NCI-H526 (cell line): Measurements from ENCODE around the gene PSMD8.
A peak's percentile ranks its signal among the peaks of the same experiment; 100 is the strongest.
"Not testable (repeated sequence)": the region's sequence is repeated elsewhere in the genome, so short reads cannot be mapped to it uniquely, and the experiment has no call there.

ENCODE experiments used
- DNase-seq, 2 experiments: peaks; one replicate each; lab custom pipeline; 2025; lab: John Stamatoyannopoulos, UW

The PSMD8 gene

DNA sequence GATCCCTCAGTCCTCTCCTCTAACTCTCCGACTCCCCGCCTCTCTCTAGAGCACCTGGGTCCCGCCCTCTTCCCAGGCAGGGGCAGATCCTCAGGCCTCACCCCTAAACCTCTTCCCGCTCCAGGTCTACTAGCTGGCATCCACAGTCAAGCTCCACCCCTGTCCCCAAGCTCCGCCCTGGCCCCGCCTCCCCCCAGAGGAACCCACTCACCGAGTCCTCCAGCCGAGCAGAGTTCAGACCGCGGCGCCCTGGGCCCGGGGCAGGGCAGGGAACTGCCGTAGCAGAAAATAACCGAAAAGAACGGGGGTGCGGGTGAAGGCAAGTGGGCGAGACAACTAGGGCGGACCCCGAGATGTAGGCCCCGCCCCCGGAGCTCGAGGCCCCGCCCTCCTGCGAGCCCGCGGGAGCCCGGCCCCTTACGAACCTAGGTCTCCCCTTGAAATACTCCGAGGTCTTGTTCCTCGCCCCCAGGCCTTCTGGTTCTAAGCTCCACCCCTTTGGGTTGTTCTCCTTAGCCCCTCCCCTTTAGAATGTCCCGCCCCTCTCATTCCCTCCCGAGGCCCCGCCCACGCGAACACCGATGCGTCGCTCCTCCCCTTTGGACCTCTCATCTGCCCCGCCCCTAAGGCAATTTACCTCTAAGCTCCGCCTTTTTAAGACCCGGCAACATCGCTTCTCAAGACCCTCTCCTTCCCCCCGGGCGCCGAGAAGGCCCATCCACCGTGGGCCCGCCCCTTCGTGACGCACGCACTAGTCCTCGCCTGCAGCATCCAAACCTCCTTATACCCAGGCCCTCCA, 13.4 kb downstream of the PSMD8 start, which contains the start of gene GGN:
TSS of gene GGN (minus strand) at position 485 of the 799 bp plus-strand sequence. CDS start 773 bp downstream, outside the sequence.
- DNase-seq = peak; percentile 82 to 95

DNA sequence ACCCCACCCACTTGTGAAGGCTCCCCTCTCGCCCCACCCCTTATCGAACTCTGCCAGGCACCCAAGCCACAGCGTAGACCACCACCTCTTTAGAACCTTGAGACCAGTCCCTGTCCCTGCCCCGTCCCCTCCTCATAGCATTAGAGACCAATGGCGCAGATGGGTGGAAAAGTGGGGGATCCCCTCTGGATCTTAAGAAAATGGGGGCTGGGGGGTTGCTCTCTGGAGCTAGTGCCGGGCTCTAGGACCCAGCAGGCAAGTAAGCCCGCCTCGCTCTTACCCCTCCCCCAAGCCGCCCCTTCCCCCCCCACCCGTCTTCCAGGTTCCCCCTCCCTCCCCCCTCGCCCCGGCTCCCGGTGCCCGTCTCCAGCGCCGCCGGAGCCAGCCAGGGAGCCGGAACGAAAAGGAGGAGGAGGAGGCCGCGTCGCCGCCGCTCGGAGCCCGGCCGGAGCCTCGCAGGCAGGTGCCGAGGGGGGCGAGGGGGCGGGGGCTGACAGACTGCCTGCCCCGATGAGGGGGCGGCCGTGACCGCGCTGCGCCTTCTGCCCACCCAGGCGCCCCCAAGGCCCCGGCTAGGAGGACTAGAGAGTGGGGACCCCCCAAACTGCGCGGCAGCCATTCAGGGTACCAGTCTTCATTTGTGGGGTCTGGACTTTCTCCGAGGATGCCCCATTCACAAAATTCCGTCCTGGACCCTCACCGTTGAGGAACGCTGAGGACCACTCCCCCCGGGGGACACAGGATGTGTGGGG, 14.2 kb downstream of the PSMD8 start, which contains the start of gene SPRED3:
TSS of gene SPRED3 (plus strand) at position 349 of the 752 bp plus-strand sequence. CDS start 1,606 bp downstream, outside the sequence.
- DNase-seq = peak; percentile 64 to 89

DNA sequence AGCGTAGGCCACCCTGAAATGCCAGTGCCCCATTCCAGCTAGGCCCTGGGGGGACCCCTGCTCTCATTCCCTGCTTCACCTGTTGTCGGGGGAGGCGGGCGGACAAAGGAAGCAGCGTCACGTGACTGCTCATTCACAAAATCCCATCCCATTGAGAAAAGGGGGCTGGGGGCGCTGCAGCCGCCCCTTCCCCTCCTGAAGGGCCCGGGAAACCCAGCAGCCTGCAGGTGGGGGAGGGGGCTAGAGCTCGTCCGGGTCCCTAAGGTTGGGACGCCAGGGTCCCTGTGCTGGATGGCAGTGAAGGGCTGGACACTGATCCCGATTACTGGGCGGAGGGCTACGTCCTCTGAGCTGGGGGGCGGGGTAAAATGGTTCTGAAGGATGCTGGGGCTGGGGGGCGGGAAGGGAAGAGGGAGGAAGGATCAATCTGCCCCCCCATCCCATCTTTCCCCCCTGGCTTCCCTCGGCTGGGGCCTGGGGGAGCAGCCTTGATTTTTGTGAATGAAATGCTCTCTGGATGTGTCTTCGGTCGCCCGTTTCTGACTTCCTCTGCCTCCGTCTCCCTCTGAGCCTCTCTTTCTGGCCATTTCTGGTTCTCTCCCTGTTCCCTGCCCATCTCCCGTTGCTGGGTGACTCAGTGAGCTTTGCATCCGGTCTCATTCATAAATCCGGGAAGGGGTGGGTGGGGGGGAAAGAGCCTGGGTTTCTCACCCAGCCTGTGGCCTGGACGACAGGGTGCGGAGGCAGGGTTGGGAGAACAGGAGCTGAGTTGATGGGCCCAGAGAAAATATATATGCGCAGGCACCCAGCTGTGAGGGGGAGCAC, 14.9 kb downstream of the PSMD8 start:
- peak in 1 of 2 experiments; percentile 59 for DNase-seq

DNA sequence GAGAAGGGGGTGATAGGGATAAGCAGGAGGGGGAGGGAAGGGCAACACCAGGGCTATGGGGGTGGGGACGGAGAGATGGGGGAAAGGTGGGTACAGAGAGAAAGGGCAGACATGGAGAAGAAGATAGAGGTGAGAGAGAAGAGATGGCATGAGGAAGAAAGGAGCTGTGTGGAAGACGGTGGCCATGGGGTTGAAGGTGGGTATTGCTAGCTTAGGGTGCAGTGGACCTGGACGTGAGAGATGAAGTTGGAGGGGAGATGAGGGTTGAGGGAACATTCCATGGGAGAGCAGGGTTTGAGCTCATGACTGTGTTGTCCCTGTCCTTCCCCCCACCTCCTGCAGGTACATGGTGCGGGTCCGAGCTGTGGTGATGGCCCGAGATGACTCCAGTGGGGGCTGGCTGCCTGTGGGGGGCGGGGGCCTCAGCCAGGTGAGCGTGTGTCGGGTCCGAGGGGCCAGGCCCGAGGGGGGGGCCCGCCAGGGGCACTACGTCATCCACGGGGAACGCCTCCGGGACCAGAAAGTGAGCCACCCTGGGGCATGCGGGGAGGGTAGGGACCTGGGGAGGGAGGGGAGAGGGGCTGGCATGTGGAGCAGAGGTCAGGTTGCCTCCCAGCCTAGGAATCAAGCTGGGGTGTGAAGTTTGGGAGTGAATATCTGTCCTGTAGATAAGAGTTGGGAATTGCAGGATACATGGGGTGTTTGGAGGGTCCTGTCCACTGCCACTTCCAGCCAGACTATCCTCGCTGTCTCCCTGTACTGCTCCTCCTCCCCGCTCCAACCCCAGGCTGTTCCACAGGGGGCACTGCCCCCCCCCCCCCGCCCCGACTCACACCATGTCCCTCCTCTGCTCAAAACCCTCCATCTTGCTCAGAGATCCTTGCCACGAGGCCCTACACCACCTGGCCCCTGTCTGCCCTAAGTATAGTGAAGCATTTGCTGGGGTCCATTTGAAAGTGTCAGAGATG, 15.9 kb downstream of the PSMD8 start:
- no peak for DNase-seq

DNA sequence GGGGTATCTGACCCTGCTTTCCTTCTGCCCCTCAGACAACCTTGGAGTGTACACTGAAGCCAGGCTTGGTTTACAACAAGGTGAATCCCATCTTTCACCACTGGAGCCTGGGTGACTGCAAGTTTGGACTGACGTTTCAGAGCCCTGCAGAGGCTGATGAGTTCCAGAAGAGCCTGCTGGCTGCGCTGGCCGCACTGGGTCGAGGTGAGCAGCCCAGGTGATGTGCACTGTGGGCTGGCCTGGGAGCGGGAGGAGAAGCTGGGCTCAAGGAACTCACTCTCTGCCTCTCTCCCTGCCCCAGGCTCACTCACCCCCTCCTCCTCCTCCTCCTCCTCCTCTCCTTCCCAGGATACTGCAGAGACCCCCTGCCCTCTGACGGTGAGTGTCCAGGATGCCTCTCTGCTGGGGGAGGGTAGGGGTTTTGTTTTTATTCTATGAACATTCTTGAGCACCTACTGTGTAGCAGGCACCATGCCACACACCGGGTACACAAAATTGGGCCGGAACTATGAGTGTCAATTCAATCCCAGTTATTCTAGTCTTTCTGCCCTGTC, 17.6 kb downstream of the PSMD8 start:
- DNase-seq = no peak

DNA sequence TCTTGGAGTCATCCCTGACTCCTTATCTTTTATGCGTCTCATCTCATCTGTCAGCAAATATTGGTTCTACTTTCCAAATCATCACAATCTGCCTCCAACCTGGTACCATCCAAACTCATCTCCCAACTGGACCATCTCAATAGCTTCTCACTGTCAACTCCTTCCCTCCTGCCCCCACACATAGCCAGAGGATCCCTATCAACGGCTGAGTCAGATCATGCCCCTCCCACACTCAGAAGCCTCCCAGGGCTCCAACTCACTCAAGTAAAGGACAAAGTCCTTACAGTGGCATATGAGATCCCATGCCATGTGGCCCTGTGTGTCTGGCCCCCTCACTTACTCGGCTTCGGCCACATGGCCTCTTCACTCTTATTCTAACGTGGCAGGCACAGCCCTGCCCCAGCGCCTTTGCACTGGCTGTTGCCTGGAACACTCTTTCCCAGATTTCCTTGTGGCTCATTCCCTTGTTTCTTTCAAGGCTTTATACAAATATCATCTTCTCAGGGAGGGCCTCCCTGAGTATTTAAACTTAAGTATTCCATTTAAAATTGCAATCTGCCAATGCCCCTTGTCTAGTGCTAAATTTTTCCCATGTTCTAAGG, 18.4 kb downstream of the PSMD8 start:
- DNase-seq = no peak

DNA sequence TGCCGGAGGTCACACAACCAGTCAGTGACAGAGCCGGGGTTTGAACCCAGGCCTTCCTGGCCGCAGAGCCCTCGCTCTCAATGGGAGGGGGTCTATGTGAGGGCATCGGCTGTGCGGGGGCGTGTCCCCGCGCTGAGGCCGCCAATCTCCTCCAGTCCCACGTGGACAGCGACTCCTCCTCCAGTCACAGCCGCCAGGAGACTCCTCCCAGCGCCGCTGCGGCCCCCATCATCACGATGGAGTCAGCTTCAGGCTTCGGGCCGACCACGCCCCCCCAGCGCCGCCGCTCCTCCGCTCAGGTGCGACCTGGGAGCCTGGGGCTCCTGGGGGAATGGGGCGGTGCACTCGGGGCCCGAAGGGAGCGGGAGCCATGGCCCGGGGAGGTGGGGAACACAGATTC, 20.1 kb downstream of the PSMD8 start:
- DNase-seq = peak in 1 of 2 experiments; percentile 65

DNA sequence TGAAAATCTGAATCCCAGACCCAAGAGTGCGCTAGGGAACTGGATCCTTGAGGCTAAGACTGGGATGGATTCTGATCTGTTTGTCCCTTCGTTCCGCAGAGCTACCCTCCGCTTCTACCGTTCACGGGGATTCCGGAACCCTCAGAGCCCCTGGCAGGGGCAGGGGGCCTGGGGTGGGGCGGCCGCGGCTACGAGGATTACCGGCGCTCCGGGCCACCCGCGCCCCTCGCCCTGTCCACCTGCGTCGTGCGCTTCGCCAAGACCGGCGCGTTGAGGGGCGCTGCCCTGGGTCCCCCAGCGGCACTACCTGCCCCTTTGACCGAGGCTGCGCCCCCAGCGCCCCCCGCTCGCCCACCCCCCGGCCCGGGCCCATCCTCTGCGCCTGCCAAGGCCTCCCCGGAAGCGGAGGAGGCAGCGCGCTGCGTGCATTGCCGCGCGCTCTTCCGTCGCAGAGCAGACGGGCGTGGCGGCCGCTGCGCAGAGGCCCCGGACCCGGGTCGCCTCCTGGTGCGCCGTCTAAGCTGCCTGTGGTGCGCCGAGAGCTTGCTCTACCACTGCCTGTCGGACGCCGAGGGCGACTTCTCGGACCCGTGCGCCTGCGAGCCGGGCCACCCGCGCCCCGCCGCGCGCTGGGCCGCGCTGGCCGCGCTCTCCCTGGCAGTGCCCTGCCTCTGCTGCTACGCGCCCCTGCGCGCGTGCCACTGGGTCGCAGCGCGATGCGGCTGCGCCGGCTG, 21.2 kb downstream of the PSMD8 start:
- DNase-seq = no peak

DNA sequence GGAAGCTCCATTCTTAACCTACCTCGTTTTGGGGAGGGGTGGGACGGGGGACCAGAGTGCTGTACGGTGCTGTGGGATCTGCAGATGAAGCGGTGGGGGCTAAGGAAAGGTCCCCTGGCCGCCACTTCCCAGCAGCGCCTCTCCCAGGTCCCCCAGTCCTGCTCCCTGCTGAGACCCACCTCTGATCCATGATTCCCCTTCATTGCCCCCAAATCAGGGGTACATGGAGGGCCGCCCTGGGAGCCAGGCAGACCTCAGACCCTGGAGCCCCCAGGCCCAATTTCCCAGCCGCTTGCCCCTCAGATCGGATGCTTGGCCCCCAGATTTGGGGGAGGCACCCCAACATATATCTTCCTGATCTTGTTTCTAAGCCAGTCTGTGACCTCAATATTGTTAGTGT, 24.7 kb downstream of the PSMD8 start:
- DNase-seq = no peak

DNA sequence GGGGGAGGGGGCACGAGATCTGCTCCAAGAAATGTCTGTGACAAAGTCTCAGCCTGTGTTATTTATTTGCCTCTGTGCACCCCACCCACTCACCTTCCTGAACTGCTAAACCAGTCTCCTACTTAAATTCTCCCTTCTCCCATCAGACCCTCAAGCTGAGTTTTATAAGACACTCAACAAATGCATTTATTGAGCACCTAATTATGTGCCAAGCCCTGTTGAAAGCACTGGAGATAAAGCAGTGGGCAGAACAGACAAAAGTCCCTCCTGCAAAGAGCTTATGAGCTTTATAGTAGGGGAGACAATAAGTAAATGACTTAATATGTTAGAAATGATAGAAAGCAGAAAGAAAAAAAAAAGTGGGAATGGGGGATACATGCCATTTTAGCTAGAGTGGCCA, 25.2 kb downstream of the PSMD8 start:
- DNase-seq = no peak

DNA sequence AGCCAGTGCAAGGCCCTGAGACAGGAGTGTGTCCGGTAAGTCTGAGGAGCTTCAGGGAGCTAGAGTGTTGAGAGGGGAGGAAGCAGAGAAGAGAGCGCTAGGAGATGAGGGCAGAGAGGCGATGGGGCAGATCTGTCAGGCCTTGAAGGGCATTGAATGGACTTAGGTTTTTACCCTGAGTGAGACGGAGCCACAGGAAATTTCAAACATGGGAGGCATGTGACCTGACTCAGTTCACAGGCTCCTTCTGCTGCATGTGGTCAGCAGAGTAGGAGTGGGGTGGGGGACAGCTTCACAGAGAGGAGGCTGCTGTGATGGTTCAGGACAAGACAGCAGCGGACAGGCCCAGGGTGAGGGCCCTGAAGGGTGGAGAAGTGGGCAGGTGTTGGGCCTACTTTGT, 26.0 kb downstream of the PSMD8 start:
- no peak for DNase-seq

DNA sequence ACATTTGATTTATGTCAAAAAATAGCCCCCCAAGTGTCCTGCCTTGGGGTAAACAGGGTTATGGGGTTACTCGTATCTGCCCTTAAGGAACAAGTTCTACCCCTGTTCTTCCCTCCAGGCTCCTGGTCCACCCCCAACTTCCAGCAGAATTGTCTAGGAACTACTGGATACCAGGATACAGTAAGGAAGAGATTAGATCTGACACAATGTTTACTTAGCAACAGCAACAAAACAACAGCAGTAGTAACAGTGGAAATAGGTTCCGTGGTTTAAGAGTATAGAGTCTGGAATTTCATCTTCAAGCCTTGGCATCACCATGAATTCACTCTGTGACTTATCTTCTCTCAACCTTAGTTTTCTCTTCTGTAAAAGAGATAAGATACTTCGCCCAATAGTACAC, 26.8 kb downstream of the PSMD8 start:
- DNase-seq = no peak

DNA sequence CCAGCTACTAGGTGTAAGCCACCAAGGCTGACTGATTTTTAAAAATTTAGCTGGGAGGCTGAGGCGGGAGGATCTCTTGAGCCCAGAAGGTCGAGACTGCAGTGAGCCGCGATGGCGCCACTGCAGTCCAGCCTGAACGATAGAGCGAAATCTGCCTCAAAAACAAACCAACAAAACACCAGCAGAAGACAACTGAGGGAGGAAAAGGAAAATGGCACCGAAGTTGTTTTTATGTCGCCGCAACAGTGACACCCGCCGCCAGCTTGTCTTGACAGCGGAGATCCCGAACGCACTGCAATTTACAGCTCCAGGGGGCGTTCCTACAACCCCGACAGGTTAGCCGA, 28.2 kb downstream of the PSMD8 start:
- DNase-seq = no peak

DNA sequence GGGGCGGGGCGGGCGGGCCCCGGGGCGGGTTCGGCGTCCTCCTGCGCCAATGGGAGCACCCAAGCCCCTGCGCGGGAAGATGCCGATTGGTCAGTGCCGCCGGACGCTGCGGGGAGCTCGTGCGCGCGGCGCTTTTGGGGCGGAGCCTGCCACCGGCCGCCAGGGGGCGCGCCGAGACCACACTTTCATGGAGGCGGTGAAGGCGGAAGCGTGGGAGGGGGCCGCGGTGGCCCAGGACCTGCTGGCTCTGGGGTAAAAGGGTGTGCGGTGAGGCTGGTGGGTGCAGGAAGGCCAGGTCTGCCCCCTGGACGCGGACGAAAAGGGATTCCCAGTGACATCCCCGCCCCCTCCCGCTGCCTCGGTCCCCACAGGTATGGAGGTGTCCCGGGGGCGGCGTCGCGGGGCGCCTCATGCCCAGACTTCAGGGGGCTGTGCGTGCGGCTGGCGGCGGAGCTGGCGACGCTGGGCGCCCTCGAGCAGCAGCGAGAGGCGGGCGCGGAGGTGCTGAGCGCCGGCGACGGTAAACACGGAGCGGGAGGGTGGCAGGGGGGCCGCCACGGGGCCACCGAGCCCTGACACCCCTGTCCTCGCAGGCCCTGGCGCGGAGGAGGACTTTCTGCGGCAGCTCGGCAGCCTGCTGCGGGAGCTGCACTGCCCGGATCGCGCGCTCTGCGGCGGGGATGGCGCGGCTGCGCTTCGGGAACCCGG, 28.8 kb downstream of the PSMD8 start, which contains the start of gene FAM98C:
TSS of gene FAM98C (plus strand) at position 127 of the 708 bp plus-strand sequence. CDS start at position 188, 61 bp downstream.
- DNase-seq = peak; percentile 95 to 99

DNA sequence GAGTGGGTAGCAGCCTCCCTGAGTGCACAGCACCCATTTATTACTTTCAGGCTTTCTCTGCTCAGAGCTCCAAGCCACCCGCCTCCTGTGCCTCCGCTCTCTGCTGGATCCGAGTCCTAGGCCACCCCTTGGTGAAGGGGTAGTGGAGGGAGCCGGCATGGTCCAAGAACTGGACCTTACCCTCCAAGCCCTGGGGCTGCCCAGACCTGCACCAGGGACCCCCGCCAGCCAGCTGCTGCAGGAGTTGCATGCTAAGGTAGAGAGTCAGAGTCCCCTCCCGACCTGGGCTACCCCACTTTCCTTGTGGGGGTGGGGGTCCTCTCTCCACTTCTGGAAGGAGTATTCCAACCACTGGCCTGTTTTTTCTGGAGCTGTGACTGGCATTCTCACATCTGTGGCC, 30.5 kb downstream of the PSMD8 start:
- DNase-seq = no peak

DNA sequence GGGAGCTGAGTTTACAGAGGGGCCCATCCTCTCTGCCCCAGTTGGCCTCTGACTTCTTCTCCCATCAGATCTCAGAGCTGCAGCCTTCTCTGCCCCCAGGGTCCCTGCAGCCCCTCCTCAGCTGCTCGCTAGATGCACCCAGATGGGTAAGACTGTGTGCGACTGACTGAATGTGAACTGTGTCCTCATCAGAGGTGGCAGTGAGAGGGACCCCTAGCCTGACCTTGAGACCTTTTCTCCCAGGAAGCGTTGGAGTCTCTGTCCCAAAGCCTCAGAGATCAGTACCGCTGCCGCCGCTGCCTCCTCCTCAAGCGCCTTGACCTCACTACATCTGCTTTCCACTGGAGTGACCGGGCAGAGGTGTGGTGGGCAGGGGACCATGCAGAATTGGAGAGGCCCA, 30.9 kb downstream of the PSMD8 start:
- no peak for DNase-seq

DNA sequence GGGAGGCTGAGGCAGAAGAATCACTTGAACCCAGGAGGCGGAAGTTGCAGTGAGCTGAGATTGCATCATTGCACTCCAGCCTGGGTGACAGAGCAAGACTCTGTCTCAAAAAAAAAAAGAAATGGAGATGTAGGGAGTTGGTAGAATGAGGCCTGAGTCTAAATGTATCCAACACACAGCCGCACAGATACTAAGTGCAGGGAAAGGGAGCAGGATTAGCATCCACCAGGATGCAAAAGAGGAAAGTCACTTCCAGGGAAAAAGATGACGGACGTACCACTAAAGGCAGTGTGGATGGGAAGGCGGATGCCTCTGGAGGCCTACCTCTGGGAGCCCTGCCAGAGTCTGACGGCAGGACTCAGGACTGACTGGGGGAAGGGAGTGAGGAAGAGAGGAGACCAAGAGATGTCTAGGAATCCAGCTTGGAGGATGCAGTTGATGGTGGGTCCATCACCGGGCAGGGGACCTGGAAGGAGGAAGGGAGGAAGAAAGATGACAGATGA, 35.3 kb downstream of the PSMD8 start:
- DNase-seq = no peak

DNA sequence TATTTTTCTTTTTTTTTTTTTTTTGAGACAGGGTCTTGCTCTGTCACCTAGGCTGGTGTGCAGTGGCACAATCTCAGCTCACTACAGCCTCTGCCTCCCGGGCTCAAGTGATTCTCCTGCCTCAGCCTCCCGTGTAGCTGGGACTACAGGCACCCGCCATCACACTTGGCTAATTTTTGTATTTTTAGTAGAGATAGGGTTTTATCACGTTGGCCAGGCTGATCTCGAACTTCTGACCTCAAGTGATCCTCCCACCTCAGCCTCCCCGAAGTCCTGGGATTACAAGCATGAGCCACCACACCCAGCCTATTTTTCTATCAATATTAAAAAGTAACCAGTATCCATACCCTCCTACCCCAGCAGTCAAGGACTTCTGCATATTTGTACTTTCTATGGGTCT, 36.0 kb downstream of the PSMD8 start:
- not testable (repeated sequence) for DNase-seq
